Neural progenitor cell (in vitro differentiated cells): ENCODE measurements around the gene CHIT1. TPM values are rescaled to one million over a fixed set of nuclear protein-coding genes. Genes with fewer than 3 reads are reported as not detected.

ENCODE experiments used
- DNase-seq: peaks from one replicate; pipeline ENCODE4 v3.0.0-alpha.2; 2016; ENCODE audit warnings: low spot score
- H2AFZ ChIP-seq: fragments of 200-600 bp; sonication (generic); replicated peaks from 2 replicates; pipeline ENCODE4 v1.6.1; 2016; ENCODE audit warnings: antibody characterized with exemption
- H3F3A ChIP-seq: fragments of 200-600 bp; sonication (generic); 2 replicates; pipeline ENCODE4 v1.6.1; 2016; ENCODE audit warnings: antibody characterized with exemption, low read depth
- H3K27ac ChIP-seq: fragments of 200-600 bp; sonication (generic); 2 replicates; pipeline ENCODE4 v1.5.1; 2016; ENCODE audit warnings: mild to moderate bottlenecking
- H3K27me3 ChIP-seq: fragments of 200-600 bp; sonication (generic); 2 replicates; pipeline ENCODE4 v1.6.1; 2016; ENCODE audit warnings: mild to moderate bottlenecking, moderate library complexity
- H3K36me3 ChIP-seq: fragments of 200-600 bp; sonication (generic); 2 replicates; pipeline ENCODE4 v1.5.1; 2016
- H3K4me1 ChIP-seq: fragments of 200-600 bp; sonication (generic); 2 replicates; pipeline ENCODE4 v1.6.1; 2016; ENCODE audit warnings: mixed run types
- H3K4me2 ChIP-seq: fragments of 200-600 bp; sonication (generic); 2 replicates; pipeline ENCODE4 v1.6.1; 2016
- H3K4me3 ChIP-seq: fragments of 200-600 bp; sonication (generic); 2 replicates; pipeline ENCODE4 v1.5.1; 2016
- H3K79me2 ChIP-seq: fragments of 200-600 bp; sonication (generic); 2 replicates; pipeline ENCODE4 v1.6.1; 2016; ENCODE audit warnings: low read depth
- H3K9ac ChIP-seq: fragments of 200-600 bp; sonication (generic); 2 replicates; pipeline ENCODE4 v1.6.1; 2016
- H3K9me3 ChIP-seq: fragments of 200-600 bp; sonication (generic); 2 replicates; pipeline ENCODE4 v1.5.1; 2016; ENCODE audit warnings: low read depth
- H4K20me1 ChIP-seq: fragments of 200-600 bp; sonication (generic); 2 replicates; pipeline ENCODE4 v1.6.1; 2016; ENCODE audit warnings: low read depth
- H3K27ac Mint-ChIP-seq: 3 replicates; pipeline ENCODE4 v1.8.0; 2021; ENCODE audit warnings: mixed read lengths
- H3K27me3 Mint-ChIP-seq: 2 replicates; pipeline ENCODE4 v1.8.0; 2022; ENCODE audit warnings: low read depth, mild to moderate bottlenecking, inconsistent platforms, moderate library complexity, mixed read lengths; ENCODE audit not compliant: insufficient read depth
- H3K36me3 Mint-ChIP-seq: 3 replicates; pipeline ENCODE4 v1.8.0; 2021; ENCODE audit warnings: mixed read lengths
- H3K4me1 Mint-ChIP-seq: 3 replicates; pipeline ENCODE4 v1.8.0; 2021; ENCODE audit warnings: mixed read lengths
- H3K4me3 Mint-ChIP-seq: 3 replicates; pipeline ENCODE4 v1.8.0; 2021; ENCODE audit warnings: mild to moderate bottlenecking, moderate library complexity, mixed read lengths
- H3K9me3 Mint-ChIP-seq: 3 replicates; pipeline ENCODE4 v1.8.0; 2020; ENCODE audit warnings: mixed read lengths
- EZH2 ChIP-seq: fragments of 200-600 bp; sonication (generic); IDR thresholded peaks from 2 replicates; pipeline ENCODE4 v1.6.1; 2017; ENCODE audit warnings: antibody characterized with exemption, mild to moderate bottlenecking, moderate library complexity
- EZH2phosphoT487 ChIP-seq: fragments of 200-600 bp; sonication (generic); IDR thresholded peaks from 2 replicates; pipeline ENCODE4 v1.6.1; 2017; ENCODE audit warnings: antibody characterized with exemption
- total RNA-seq: library from RNA; depleted of rRNA; stranded (reverse); fragments of >200 nt; gene quantifications from 2 replicates; pipeline ENCODE4 v1.2.3, GENCODE V29; 2015; ENCODE audit warnings: low replicate concordance
- TF ChIP-seq, protein P1 (sequence below): fragments of 200-600 bp; sonication (generic); IDR thresholded peaks from 2 replicates; pipeline ENCODE4 v1.5.1; 2017; ENCODE audit warnings: antibody characterized with exemption, mild to moderate bottlenecking

Gene CHIT1
- total RNA-seq, 1 donor from 2014 or later, result 0.11 TPM

GRCh38 chr1:203272633-203273205 is 43.2 kb upstream of the CHIT1 start:
- peaks cover 16% of the 10 kb centered on the region for H3K27me3 ChIP-seq
- H3K36me3 ChIP-seq, result no peaks in the 10 kb centered on the region
- peak overlapping the region; percentile 67 for H3K4me2 ChIP-seq
- H3K9me3 ChIP-seq, result no peaks in the 10 kb centered on the region
- TF ChIP-seq EZH2 (no peak), EZH2phosphoT487 (no peak)
- TF ChIP-seq, protein P1, sequence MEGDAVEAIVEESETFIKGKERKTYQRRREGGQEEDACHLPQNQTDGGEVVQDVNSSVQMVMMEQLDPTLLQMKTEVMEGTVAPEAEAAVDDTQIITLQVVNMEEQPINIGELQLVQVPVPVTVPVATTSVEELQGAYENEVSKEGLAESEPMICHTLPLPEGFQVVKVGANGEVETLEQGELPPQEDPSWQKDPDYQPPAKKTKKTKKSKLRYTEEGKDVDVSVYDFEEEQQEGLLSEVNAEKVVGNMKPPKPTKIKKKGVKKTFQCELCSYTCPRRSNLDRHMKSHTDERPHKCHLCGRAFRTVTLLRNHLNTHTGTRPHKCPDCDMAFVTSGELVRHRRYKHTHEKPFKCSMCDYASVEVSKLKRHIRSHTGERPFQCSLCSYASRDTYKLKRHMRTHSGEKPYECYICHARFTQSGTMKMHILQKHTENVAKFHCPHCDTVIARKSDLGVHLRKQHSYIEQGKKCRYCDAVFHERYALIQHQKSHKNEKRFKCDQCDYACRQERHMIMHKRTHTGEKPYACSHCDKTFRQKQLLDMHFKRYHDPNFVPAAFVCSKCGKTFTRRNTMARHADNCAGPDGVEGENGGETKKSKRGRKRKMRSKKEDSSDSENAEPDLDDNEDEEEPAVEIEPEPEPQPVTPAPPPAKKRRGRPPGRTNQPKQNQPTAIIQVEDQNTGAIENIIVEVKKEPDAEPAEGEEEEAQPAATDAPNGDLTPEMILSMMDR, result no peak
- Mint-ChIP-seq H3K4me3 (no peak overlapping the region), H3K36me3 (no peaks in the 10 kb centered on the region), H3K4me1 (peaks cover 38% of the 10 kb centered on the region), H3K27me3 (peaks cover 5% of the 10 kb centered on the region), H3K9me3 (no peaks in the 10 kb centered on the region), H3K27ac (no peak overlapping the region)
- H3K79me2 ChIP-seq, result no peaks in the 10 kb centered on the region
- H4K20me1 ChIP-seq, result no peaks in the 10 kb centered on the region
- no peak for DNase-seq
- H3F3A ChIP-seq, result peaks cover 10% of the 10 kb centered on the region
- peaks cover 18% of the 10 kb centered on the region for H3K4me1 ChIP-seq
- H3K9ac ChIP-seq, result no peak overlapping the region
- H2AFZ ChIP-seq, result no peak overlapping the region
- no peak overlapping the region for H3K27ac ChIP-seq
- H3K4me3 ChIP-seq, result no peak overlapping the region

DNA sequence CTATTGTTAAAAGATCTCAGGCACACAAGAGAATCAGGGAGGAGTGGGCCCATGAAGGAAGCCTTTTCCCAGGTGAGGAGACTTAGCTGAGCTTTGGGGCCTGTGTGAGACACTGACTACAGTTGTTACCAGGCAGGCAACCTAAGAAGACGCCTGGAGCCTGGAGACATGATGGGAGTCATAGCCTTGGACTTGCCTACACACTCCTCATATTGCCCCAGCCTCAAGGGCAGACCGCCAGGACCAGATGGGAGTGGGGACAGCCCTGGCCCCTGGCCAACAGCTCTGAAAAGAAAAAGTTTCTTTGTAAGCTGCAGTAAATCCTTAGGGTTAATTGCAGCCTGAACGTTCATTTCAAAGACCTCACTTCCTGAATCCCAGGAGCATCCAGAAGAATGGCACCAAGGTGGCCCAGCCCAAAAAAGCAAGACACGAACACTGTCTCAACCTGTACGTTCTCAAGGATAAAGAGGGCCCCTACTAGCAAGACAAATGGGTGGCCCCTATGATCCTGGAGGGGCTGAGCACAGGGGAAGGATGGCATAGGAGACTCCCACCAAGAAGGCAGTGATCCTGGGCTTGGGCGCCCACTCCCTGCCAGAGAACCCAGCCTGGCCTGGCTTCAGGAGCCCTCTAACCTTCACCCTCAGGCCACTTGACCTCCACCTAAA is 42.6 kb upstream of the CHIT1 start:
- no peak overlapping the region for H3K4me3 Mint-ChIP-seq
- H3K9me3 Mint-ChIP-seq, result no peaks in the 10 kb centered on the region
- Histone ChIP-seq H4K20me1 (no peaks in the 10 kb centered on the region), H3K4me2 (no peak overlapping the region), H3K4me1 (peaks cover 18% of the 10 kb centered on the region), H3K27me3 (peaks cover 19% of the 10 kb centered on the region), H3F3A (peaks cover 10% of the 10 kb centered on the region), H3K4me3 (no peak overlapping the region), H3K9me3 (no peaks in the 10 kb centered on the region), H3K9ac (no peak overlapping the region), H3K36me3 (no peaks in the 10 kb centered on the region), H3K27ac (no peak overlapping the region), H2AFZ (no peak overlapping the region), H3K79me2 (no peaks in the 10 kb centered on the region)
- H3K4me1 Mint-ChIP-seq, result peaks cover 35% of the 10 kb centered on the region
- TF ChIP-seq EZH2phosphoT487 (no peak), EZH2 (no peak)
- TF ChIP-seq, protein P1, result no peak
- DNase-seq, result no peak
- no peak overlapping the region for H3K27ac Mint-ChIP-seq
- no peaks in the 10 kb centered on the region for H3K36me3 Mint-ChIP-seq
- peaks cover 5% of the 10 kb centered on the region for H3K27me3 Mint-ChIP-seq

- Histone ChIP-seq H4K20me1 (no peaks in the 10 kb centered on the region), H3K4me1 (peaks cover 18% of the 10 kb centered on the region), H3K9me3 (no peaks in the 10 kb centered on the region), H3K79me2 (no peaks in the 10 kb centered on the region), H3K9ac (no peak overlapping the region), H3K4me2 (no peak overlapping the region), H2AFZ (peak overlapping the region; percentile 88), H3K27me3 (peaks cover 19% of the 10 kb centered on the region), H3K4me3 (no peak overlapping the region), H3K36me3 (no peaks in the 10 kb centered on the region), H3F3A (peaks cover 10% of the 10 kb centered on the region), H3K27ac (no peak overlapping the region)
- no peak for TF ChIP-seq EZH2
- peaks cover 37% of the 10 kb centered on the region for H3K4me1 Mint-ChIP-seq
- no peaks in the 10 kb centered on the region for H3K9me3 Mint-ChIP-seq
- no peak overlapping the region for H3K27ac Mint-ChIP-seq
- peak; percentile 69 for DNase-seq
- peak overlapping the region; percentile 41 for H3K4me3 Mint-ChIP-seq
- H3K36me3 Mint-ChIP-seq, result no peaks in the 10 kb centered on the region
- H3K27me3 Mint-ChIP-seq, result peaks cover 5% of the 10 kb centered on the region
Observed at GRCh38 chr1:203271018-203271743, 41.7 kb upstream of the CHIT1 start.
